ENCODE measurements around the gene PKD2. TPM values are rescaled to one million over a fixed set of nuclear protein-coding genes. Genes with fewer than 3 reads are reported as not detected.

Gene PKD2
- total RNA-seq, 2 experiments from 2014 or later, result 11.8 to 12.5 TPM

Other genes starting within 250 kb of the PKD2 start
- gene IBSP, start 208.1 kb upstream of the PKD2 start, total RNA-seq, result not detected
- not detected for gene MEPE, start 174.7 kb upstream of the PKD2 start, total RNA-seq
- under 1 TPM in 1 of 2 experiments, not detected in 1; 0.54 TPM for gene SPP1, start 31.9 kb upstream of the PKD2 start, total RNA-seq
- gene ABCG2, start 151.0 kb downstream of the PKD2 start, total RNA-seq, result 1 to 10 TPM; 1.8 to 4.4 TPM

Measured in activated CD8-positive, alpha-beta memory T cell treated with anti-CD3 and anti-CD28 coated beads, Interleukin-2, amount 10 ng/mL, durations not matched to agents 7 days and 5 days (primary cell).